ENCODE measurements around the gene MCM7.
"Not testable (repeated sequence)": the region's sequence is repeated elsewhere in the genome, so short reads cannot be mapped to it uniquely, and the experiment has no call there.

DNA sequence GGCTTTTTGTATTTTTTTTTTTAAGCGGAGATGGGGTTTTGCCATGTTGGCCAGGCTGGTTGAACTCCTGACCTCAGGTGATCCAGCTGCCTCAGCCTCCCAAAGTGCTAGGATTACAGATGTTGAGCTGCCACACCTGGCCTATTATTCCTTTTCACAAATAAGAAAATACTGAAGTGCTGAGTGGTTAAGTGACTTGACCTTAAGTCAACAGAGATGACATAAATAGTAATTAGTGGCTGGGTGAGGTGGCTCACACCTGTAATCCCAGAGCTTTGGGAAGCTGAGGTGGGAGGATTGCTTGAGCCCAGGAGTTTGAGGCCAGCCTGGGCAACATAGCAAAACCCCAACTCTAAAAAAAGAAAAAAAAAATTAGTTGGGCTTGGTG, 29.0 kb upstream of the MCM7 start:
- not testable (repeated sequence) for TF ChIP-seq POLR2A (IDR thresholded peaks at IDR 0.05)
- TF ChIP-seq, protein P1, sequence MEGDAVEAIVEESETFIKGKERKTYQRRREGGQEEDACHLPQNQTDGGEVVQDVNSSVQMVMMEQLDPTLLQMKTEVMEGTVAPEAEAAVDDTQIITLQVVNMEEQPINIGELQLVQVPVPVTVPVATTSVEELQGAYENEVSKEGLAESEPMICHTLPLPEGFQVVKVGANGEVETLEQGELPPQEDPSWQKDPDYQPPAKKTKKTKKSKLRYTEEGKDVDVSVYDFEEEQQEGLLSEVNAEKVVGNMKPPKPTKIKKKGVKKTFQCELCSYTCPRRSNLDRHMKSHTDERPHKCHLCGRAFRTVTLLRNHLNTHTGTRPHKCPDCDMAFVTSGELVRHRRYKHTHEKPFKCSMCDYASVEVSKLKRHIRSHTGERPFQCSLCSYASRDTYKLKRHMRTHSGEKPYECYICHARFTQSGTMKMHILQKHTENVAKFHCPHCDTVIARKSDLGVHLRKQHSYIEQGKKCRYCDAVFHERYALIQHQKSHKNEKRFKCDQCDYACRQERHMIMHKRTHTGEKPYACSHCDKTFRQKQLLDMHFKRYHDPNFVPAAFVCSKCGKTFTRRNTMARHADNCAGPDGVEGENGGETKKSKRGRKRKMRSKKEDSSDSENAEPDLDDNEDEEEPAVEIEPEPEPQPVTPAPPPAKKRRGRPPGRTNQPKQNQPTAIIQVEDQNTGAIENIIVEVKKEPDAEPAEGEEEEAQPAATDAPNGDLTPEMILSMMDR (IDR thresholded peaks at IDR 0.05): not testable (repeated sequence)

All from thyroid gland (tissue), 4 donors.